Nephron (organoid): ENCODE results near the gene AP4B1.

ENCODE experiments used
- H3K27ac Mint-ChIP-seq, 3 experiments: 2 replicates each; pipeline ENCODE4 v1.8.0; 2020; ENCODE audit warnings: mixed read lengths in 3 of 3, mild to moderate bottlenecking in 2 of 3, moderate library complexity in 1 of 3
- H3K27me3 Mint-ChIP-seq: 2 replicates; pipeline ENCODE4 v1.8.0; 2021; ENCODE audit warnings: low read depth, mild to moderate bottlenecking, moderate library complexity, mixed read lengths
- H3K36me3 Mint-ChIP-seq: 2 replicates; pipeline ENCODE4 v1.8.0; 2020; ENCODE audit warnings: low read depth, mixed read lengths
- H3K4me1 Mint-ChIP-seq: 2 replicates; pipeline ENCODE4 v1.8.0; 2020; ENCODE audit warnings: mixed read lengths
- H3K4me3 Mint-ChIP-seq, 3 experiments: 2 replicates each; pipeline ENCODE4 v1.8.0; 2020; ENCODE audit warnings: mild to moderate bottlenecking in 3 of 3, mixed read lengths in 3 of 3, moderate library complexity in 2 of 3
- H3K9me3 Mint-ChIP-seq: 2 replicates; pipeline ENCODE4 v1.8.0; 2020; ENCODE audit warnings: mixed read lengths
- TF ChIP-seq, protein P1 (sequence below), 3 experiments: fragments of 200-600 bp; sonication (generic); IDR thresholded peaks; one replicate each; pipeline ENCODE4 v1.5.0; 2021; ENCODE audit warnings: antibody characterized with exemption in 3 of 3; ENCODE audit not compliant: unreplicated experiment in 3 of 3

Gene AP4B1

DNA sequence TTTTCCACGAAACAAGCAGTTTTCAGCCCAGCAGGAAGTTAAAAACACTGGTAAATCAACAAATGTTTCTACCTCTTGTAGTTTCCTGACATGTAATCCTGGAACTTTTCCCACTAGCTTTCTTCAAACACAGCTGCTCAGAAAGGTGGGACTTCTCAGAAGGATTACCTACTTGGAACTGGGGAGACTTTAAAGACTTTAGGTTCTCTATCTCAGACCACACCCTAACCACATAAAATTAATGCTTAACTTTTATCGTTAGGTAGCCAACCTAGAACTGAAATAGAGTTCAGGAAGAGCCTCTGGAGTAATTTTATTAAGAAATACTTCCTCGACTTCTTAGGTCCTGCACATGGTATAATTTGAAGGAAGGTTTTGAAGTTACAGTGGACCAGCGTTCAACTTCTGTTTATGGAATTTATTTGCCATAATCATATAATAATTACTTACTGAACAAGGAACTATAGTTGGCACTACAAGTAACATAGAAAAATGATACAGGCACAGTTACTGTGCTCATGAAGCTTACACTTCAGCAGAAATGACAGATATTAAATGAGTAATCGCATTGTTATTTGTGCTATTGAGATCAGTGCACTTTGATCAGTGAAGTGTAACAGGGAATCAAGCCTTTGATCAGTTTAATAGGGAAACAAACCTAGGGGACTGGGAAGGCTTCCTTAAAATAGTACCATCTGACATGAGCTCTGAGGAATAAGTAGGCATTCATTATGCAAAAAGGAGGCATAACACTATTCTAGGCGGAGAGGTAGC lies 17.0 kb downstream of the AP4B1 start, which contains the start of gene BCL2L15:
Gene BCL2L15 (minus strand): TSS at position 180 of the 774 bp plus-strand sequence. CDS start 206 bp downstream, outside the sequence.
- TF ChIP-seq, protein P1, sequence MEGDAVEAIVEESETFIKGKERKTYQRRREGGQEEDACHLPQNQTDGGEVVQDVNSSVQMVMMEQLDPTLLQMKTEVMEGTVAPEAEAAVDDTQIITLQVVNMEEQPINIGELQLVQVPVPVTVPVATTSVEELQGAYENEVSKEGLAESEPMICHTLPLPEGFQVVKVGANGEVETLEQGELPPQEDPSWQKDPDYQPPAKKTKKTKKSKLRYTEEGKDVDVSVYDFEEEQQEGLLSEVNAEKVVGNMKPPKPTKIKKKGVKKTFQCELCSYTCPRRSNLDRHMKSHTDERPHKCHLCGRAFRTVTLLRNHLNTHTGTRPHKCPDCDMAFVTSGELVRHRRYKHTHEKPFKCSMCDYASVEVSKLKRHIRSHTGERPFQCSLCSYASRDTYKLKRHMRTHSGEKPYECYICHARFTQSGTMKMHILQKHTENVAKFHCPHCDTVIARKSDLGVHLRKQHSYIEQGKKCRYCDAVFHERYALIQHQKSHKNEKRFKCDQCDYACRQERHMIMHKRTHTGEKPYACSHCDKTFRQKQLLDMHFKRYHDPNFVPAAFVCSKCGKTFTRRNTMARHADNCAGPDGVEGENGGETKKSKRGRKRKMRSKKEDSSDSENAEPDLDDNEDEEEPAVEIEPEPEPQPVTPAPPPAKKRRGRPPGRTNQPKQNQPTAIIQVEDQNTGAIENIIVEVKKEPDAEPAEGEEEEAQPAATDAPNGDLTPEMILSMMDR (IDR thresholded peaks at IDR 0.05; ENCODE audit: unreplicated experiment in 3 of 3), result no peak
- no peaks in the 10 kb centered on the region for H3K9me3 Mint-ChIP-seq

DNA sequence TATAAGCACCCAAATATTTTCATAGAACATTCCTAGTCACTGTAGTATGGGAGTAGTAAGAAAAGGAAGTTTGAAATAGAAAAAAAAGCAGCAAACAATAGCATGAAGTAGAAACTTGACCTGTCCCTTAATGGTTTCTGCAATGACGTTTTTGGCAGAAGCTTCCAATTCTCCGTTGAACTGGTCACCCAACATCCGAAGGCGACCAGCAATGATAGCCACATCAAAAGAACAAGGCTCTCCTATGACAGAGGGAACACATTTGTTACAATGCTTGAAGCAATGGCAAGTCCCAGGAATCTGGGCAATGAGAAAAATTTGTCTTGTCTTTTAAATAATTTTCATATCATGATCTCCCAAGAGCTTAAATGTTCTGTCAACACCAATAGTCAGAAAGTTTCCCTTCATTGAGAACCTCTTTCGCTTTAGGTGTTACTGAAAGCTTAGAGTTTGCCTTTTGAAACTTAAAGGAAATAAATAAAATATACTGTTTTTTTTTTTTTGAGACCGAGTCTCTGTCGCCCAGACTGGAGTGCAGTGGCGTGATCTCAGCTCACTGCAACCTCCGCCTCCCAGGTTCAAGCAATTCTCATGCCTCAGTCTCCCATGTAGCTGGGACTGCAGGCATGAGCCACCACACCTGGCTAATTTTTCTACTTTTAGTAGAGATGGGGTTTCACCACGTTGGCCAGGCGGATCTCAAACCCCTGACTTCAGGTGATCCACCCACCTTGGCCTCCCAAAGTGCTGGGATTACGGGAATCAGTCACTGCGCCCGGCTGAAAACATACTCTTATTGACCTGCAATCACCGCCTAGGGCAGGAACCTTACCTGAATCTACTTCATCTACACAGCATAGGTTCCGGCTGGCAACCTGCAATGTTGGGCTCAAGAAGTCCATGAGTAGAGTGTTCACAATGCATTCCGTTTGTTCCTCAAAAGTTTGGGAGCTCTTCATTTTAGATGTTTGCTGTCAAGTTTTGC lies 17.9 kb downstream of the AP4B1 start:
- Mint-ChIP-seq H3K4me3 (no peak overlapping the region), H3K4me1 (no peaks in the 10 kb centered on the region), H3K27ac (peak overlapping the region in 1 of 3 experiments; percentile 59), H3K9me3 (no peaks in the 10 kb centered on the region), H3K27me3 (no peaks in the 10 kb centered on the region), H3K36me3 (no peaks in the 10 kb centered on the region)
- TF ChIP-seq, protein P1 (IDR thresholded peaks at IDR 0.05; ENCODE audit: unreplicated experiment in 3 of 3), result no peak

More for the DNA sequence above, 17.0 kb downstream of the AP4B1 start, which contains the start of gene BCL2L15:
- Mint-ChIP-seq H3K4me3 (no peak within 1 kb of the TSS), H3K36me3 (no peaks in the 10 kb centered on the region), H3K27ac (peak within 1 kb of the TSS in 1 of 3 experiments; percentile 59), H3K4me1 (no peaks in the 10 kb centered on the region), H3K27me3 (no peaks in the 10 kb centered on the region)

DNA sequence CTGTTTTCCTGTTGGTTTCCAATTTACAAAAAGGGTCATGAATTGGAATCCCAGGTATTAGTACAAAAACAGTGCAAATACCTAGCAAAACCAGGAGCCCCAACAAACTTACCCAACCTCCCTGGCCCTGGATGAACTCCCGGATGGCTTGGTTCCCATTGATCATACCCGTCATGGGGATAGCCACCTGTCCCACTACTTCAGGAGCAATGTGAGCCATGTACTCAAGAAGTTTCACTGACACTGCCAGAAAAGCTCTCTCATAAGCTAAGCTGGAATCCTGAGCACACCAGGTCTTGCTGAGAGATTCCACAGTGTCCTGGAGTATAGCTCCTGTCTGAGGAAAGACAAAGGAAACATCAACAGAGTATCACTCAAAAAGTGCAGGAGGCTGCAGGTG lies 22.9 kb downstream of the AP4B1 start:
- H3K27ac Mint-ChIP-seq, result no peak overlapping the region
- no peaks in the 10 kb centered on the region for H3K27me3 Mint-ChIP-seq
- no peaks in the 10 kb centered on the region for H3K9me3 Mint-ChIP-seq
- no peaks in the 10 kb centered on the region for H3K36me3 Mint-ChIP-seq
- H3K4me1 Mint-ChIP-seq, result peaks cover 4% of the 10 kb centered on the region
- no peak overlapping the region for H3K4me3 Mint-ChIP-seq
- TF ChIP-seq, protein P1 (IDR thresholded peaks at IDR 0.05; ENCODE audit: unreplicated experiment in 3 of 3), result no peak

DNA sequence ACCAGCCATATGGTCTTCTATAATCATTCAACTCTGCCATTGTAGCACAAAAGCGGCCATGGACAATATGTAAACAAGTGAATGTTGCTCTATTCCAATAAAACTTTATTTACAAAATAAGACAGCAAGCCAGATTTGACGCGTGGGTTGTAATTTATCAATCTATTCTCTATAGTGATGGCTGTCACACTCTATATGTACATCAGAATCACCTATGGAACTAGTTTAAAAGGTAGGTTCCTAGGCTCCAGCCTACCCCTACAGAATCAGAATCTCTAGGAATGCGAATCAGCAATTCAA lies 24.9 kb downstream of the AP4B1 start:
- Mint-ChIP-seq H3K4me3 (no peak overlapping the region), H3K27me3 (no peaks in the 10 kb centered on the region), H3K27ac (peak overlapping the region in 1 of 3 experiments; percentile 52), H3K9me3 (no peaks in the 10 kb centered on the region), H3K4me1 (peaks cover 4% of the 10 kb centered on the region), H3K36me3 (no peaks in the 10 kb centered on the region)
- TF ChIP-seq, protein P1 (IDR thresholded peaks at IDR 0.05; ENCODE audit: unreplicated experiment in 3 of 3), result no peak

DNA sequence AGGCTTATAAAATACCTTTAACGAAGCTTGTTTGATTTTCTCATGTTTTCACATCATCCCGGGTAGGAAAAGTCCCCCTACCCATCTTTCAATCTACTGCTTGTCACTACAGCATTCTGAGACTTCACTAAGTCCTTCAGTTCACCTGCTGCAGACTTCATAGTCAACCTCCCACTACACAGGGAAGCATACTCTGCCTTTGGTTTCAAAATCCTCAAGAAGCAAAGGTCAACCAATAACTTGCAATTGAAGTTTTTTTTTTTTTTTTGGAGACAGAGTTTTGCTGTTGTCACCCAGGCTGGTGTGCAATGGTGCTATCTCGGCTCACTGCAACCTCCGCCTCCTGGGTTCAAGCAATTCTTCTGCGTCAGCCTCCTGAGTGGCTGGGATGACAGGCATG lies 28.4 kb downstream of the AP4B1 start:
- Mint-ChIP-seq H3K27me3 (peaks cover 4% of the 10 kb centered on the region), H3K4me1 (peaks cover 4% of the 10 kb centered on the region), H3K4me3 (no peak overlapping the region)

More for the DNA sequence above, 28.4 kb downstream of the AP4B1 start:
- Mint-ChIP-seq H3K36me3 (no peaks in the 10 kb centered on the region), H3K9me3 (no peaks in the 10 kb centered on the region), H3K27ac (no peak overlapping the region)
- TF ChIP-seq, protein P1 (IDR thresholded peaks at IDR 0.05; ENCODE audit: unreplicated experiment in 3 of 3), result no peak
